Neural progenitor cell (in vitro differentiated cells): ENCODE data around the gene ZNF521. TPM values are rescaled to one million over a fixed set of nuclear protein-coding genes. Genes with fewer than 3 reads are reported as not detected.

Experiments
- DNase-seq: peaks from one replicate; pipeline ENCODE4 v3.0.0-alpha.2; 2016; ENCODE audit warnings: low spot score
- H2AFZ ChIP-seq: fragments of 200-600 bp; sonication (generic); replicated peaks from 2 replicates; pipeline ENCODE4 v1.6.1; 2016; ENCODE audit warnings: antibody characterized with exemption
- H3F3A ChIP-seq: fragments of 200-600 bp; sonication (generic); 2 replicates; pipeline ENCODE4 v1.6.1; 2016; ENCODE audit warnings: antibody characterized with exemption, low read depth
- H3K27ac ChIP-seq: fragments of 200-600 bp; sonication (generic); 2 replicates; pipeline ENCODE4 v1.5.1; 2016; ENCODE audit warnings: mild to moderate bottlenecking
- H3K27me3 ChIP-seq: fragments of 200-600 bp; sonication (generic); 2 replicates; pipeline ENCODE4 v1.6.1; 2016; ENCODE audit warnings: mild to moderate bottlenecking, moderate library complexity
- H3K36me3 ChIP-seq: fragments of 200-600 bp; sonication (generic); 2 replicates; pipeline ENCODE4 v1.5.1; 2016
- H3K4me1 ChIP-seq: fragments of 200-600 bp; sonication (generic); 2 replicates; pipeline ENCODE4 v1.6.1; 2016; ENCODE audit warnings: mixed run types
- H3K4me2 ChIP-seq: fragments of 200-600 bp; sonication (generic); 2 replicates; pipeline ENCODE4 v1.6.1; 2016
- H3K4me3 ChIP-seq: fragments of 200-600 bp; sonication (generic); 2 replicates; pipeline ENCODE4 v1.5.1; 2016
- H3K79me2 ChIP-seq: fragments of 200-600 bp; sonication (generic); 2 replicates; pipeline ENCODE4 v1.6.1; 2016; ENCODE audit warnings: low read depth
- H3K9ac ChIP-seq: fragments of 200-600 bp; sonication (generic); 2 replicates; pipeline ENCODE4 v1.6.1; 2016
- H3K9me3 ChIP-seq: fragments of 200-600 bp; sonication (generic); 2 replicates; pipeline ENCODE4 v1.5.1; 2016; ENCODE audit warnings: low read depth
- H4K20me1 ChIP-seq: fragments of 200-600 bp; sonication (generic); 2 replicates; pipeline ENCODE4 v1.6.1; 2016; ENCODE audit warnings: low read depth
- H3K27ac Mint-ChIP-seq: 3 replicates; pipeline ENCODE4 v1.8.0; 2021; ENCODE audit warnings: mixed read lengths
- H3K27me3 Mint-ChIP-seq: 2 replicates; pipeline ENCODE4 v1.8.0; 2022; ENCODE audit warnings: low read depth, mild to moderate bottlenecking, inconsistent platforms, moderate library complexity, mixed read lengths; ENCODE audit not compliant: insufficient read depth
- H3K36me3 Mint-ChIP-seq: 3 replicates; pipeline ENCODE4 v1.8.0; 2021; ENCODE audit warnings: mixed read lengths
- H3K4me1 Mint-ChIP-seq: 3 replicates; pipeline ENCODE4 v1.8.0; 2021; ENCODE audit warnings: mixed read lengths
- H3K4me3 Mint-ChIP-seq: 3 replicates; pipeline ENCODE4 v1.8.0; 2021; ENCODE audit warnings: mild to moderate bottlenecking, moderate library complexity, mixed read lengths
- H3K9me3 Mint-ChIP-seq: 3 replicates; pipeline ENCODE4 v1.8.0; 2020; ENCODE audit warnings: mixed read lengths
- CTCF ChIP-seq: fragments of 200-600 bp; sonication (generic); IDR thresholded peaks from 2 replicates; pipeline ENCODE4 v1.5.1; 2017; ENCODE audit warnings: antibody characterized with exemption, mild to moderate bottlenecking
- EZH2 ChIP-seq: fragments of 200-600 bp; sonication (generic); IDR thresholded peaks from 2 replicates; pipeline ENCODE4 v1.6.1; 2017; ENCODE audit warnings: antibody characterized with exemption, mild to moderate bottlenecking, moderate library complexity
- EZH2phosphoT487 ChIP-seq: fragments of 200-600 bp; sonication (generic); IDR thresholded peaks from 2 replicates; pipeline ENCODE4 v1.6.1; 2017; ENCODE audit warnings: antibody characterized with exemption
- total RNA-seq: library from RNA; depleted of rRNA; stranded (reverse); fragments of >200 nt; gene quantifications from 2 replicates; pipeline ENCODE4 v1.2.3, GENCODE V29; 2015; ENCODE audit warnings: low replicate concordance

Gene ZNF521
- total RNA-seq, 1 donor from 2014 or later: 136 TPM

GRCh38 chr18:25016181-25016580 lies 335.8 kb downstream of the ZNF521 start:
- Histone ChIP-seq H3K9ac (no peak overlapping the region), H3K27ac (no peak overlapping the region), H4K20me1 (no peaks in the 10 kb centered on the region), H3F3A (no peaks in the 10 kb centered on the region), H3K4me1 (peaks cover 10% of the 10 kb centered on the region), H2AFZ (no peak overlapping the region), H3K4me2 (no peak overlapping the region), H3K36me3 (no peaks in the 10 kb centered on the region), H3K9me3 (no peaks in the 10 kb centered on the region), H3K4me3 (no peak overlapping the region), H3K79me2 (no peaks in the 10 kb centered on the region), H3K27me3 (no peaks in the 10 kb centered on the region)
- H3K4me1 Mint-ChIP-seq: peaks cover 15% of the 10 kb centered on the region
- peaks cover 9% of the 10 kb centered on the region for H3K9me3 Mint-ChIP-seq
- peaks cover 2% of the 10 kb centered on the region for H3K27me3 Mint-ChIP-seq
- TF ChIP-seq EZH2: no peak
- no peak for TF ChIP-seq CTCF
- no peak for TF ChIP-seq EZH2phosphoT487
- no peak overlapping the region for H3K4me3 Mint-ChIP-seq
- H3K27ac Mint-ChIP-seq: no peak overlapping the region
- no peak for DNase-seq
- no peaks in the 10 kb centered on the region for H3K36me3 Mint-ChIP-seq
